Measurements from ENCODE around the gene TM6SF1. TPM values are rescaled to one million over a fixed set of nuclear protein-coding genes. Genes with fewer than 3 reads are reported as not detected.

TM6SF1 gene
- total and polyA plus RNA-seq, 4 donors = 0.65 to 2.1 (median 1.3) TPM

DNA sequence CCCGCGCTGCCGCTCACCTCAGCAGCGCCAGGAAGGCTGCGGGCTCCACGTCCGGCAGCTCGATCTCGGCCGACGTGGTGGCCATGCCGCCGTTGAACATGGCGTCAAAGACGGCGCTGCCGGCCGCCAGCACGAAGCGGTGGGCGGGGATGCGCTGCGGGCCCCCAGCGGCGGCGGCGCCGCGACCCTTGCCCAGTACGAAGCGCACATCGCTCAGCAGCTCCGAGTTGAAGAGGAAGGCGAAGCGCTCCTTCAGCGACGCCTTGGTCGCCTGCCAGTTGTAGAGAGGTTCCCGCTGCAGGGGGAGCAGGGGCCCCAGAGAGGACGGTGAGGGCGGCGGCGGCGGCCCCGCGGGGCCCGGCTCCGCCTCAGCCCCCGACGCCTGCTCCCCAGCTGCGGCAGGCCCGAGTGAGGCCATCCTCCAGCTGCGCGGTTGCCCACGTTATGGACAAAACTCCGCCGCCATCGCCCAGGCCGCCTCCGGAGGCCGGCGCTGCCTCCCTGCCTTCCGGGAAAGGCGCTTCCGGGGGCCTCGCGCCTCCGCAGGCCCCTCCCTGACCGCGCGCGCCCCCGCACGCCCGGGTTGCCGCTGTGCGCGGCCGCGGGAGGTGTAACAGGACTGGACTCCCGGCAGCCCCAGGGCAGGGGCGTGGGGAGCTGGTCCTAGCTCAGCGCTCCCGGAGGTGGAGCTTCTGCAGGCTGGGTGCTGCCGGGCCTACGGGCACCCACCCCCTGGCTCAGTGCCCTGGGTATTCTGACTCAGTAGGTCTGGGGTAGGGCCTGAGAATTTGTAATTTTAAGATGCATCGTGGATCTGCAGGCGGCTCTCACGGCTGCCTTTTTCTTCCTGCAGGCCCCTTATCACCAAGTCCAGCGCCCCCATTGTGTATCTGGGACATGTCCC lies 40.5 kb upstream of the TM6SF1 start, which contains the start of gene BTBD1:
BTBD1 (minus strand) TSS at position 519 of the 904 bp plus-strand sequence; CDS start at position 418, 101 bp downstream.
- Histone ChIP-seq H3K4me1 (ENCODE audit: control insufficient read depth in 4 of 4, insufficient read depth in 4 of 4, low read length in 3 of 4) (peaks cover 4 to 34% (median 19%) of the 10 kb centered on the region in 4 donors), H3K9ac (ENCODE audit: low read depth in 1 of 2, low read length in 2 of 2) (peak within 1 kb of the TSS; percentile 80 to 94), H3K36me3 (ENCODE audit: control insufficient read depth in 4 of 4, insufficient read depth in 3 of 4, low read depth in 1 of 4, low read length in 3 of 4) (no peaks in the 10 kb centered on the region), H3K9me3 (ENCODE audit: control insufficient read depth in 4 of 4, low read length in 3 of 4) (no peaks in the 10 kb centered on the region), H3K4me3 (ENCODE audit: low read depth in 1 of 3, low read length in 3 of 3) (peak within 1 kb of the TSS; percentile 94 to 100 (median 96)), H3K27ac (ENCODE audit: low read depth in 1 of 2, low read length in 2 of 2) (peak within 1 kb of the TSS; percentile 90 to 96), H3K27me3 (ENCODE audit: control insufficient read depth in 4 of 4, insufficient read depth in 4 of 4, low read length in 3 of 4) (no peaks in the 10 kb centered on the region)
- peak; percentile 89 for DNase-seq (ENCODE audit: low spot score)
- TF ChIP-seq JUND (IDR thresholded peaks at IDR 0.05) (peak; percentile 22 to 23), GABPA (IDR thresholded peaks at IDR 0.05 in 1 of 2, conservative IDR thresholded peaks at IDR 0.05 in 1 of 2) (peak in 1 of 2 donors; percentile 79), YY1 (IDR thresholded peaks at IDR 0.05) (peak; percentile 60), EGR1 (IDR thresholded peaks at IDR 0.05; ENCODE audit: low read depth in 2 of 2) (peak; percentile 79 to 97), RXRA (IDR thresholded peaks at IDR 0.05) (no peak), HNF4A (conservative IDR thresholded peaks at IDR 0.05) (peak; percentile 24 to 27), SP1 (IDR thresholded peaks at IDR 0.05) (peak; percentile 38)
- TF ChIP-seq, protein P1, sequence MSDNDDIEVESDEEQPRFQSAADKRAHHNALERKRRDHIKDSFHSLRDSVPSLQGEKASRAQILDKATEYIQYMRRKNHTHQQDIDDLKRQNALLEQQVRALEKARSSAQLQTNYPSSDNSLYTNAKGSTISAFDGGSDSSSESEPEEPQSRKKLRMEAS (IDR thresholded peaks at IDR 0.05) = no peak
- WGBS = 1% methylated on average over 90 of the region's 90 CpGs

DNA sequence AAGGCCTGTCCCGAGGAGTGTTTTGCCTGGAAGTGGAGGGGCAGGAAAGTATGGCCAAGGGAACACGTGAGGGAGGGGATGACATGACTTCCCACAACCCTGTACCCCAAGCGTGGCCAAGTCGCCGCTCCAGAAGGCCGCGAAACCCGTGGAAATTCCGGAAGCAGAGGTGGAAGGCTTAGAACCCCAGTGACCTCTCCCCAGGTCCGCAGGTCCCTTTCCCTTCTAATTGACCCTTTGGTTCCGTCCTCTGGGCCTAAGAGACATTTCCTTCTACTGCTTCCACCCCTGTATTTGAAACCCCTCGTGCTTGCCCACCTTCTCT lies 39.8 kb upstream of the TM6SF1 start:
- H3K4me3 ChIP-seq (ENCODE audit: low read depth in 1 of 3, low read length in 3 of 3) = peak overlapping the region in 2 of 3 donors; percentile 94 to 100
- no peak overlapping the region for H3K9ac ChIP-seq (ENCODE audit: low read depth in 1 of 2, low read length in 2 of 2)
- H3K4me1 ChIP-seq (ENCODE audit: control insufficient read depth in 4 of 4, insufficient read depth in 4 of 4, low read length in 3 of 4) = peaks cover 4 to 30% (median 19%) of the 10 kb centered on the region in 4 donors
- peak overlapping the region; percentile 46 to 96 for H3K27ac ChIP-seq (ENCODE audit: low read depth in 1 of 2, low read length in 2 of 2)
- H3K9me3 ChIP-seq (ENCODE audit: control insufficient read depth in 4 of 4, low read length in 3 of 4) = no peaks in the 10 kb centered on the region
- H3K36me3 ChIP-seq (ENCODE audit: control insufficient read depth in 4 of 4, insufficient read depth in 3 of 4, low read depth in 1 of 4, low read length in 3 of 4) = no peaks in the 10 kb centered on the region
- TF ChIP-seq FOXA2 (IDR thresholded peaks at IDR 0.05) (no peak), RAD21 (IDR thresholded peaks at IDR 0.05) (no peak), SP1 (IDR thresholded peaks at IDR 0.05) (no peak), FOXA1 (IDR thresholded peaks at IDR 0.05) (no peak)
- TF ChIP-seq, protein P2, sequence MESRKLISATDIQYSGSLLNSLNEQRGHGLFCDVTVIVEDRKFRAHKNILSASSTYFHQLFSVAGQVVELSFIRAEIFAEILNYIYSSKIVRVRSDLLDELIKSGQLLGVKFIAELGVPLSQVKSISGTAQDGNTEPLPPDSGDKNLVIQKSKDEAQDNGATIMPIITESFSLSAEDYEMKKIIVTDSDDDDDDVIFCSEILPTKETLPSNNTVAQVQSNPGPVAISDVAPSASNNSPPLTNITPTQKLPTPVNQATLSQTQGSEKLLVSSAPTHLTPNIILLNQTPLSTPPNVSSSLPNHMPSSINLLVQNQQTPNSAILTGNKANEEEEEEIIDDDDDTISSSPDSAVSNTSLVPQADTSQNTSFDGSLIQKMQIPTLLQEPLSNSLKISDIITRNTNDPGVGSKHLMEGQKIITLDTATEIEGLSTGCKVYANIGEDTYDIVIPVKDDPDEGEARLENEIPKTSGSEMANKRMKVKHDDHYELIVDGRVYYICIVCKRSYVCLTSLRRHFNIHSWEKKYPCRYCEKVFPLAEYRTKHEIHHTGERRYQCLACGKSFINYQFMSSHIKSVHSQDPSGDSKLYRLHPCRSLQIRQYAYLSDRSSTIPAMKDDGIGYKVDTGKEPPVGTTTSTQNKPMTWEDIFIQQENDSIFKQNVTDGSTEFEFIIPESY (IDR thresholded peaks at IDR 0.05) = no peak
- TF ChIP-seq, protein P3, sequence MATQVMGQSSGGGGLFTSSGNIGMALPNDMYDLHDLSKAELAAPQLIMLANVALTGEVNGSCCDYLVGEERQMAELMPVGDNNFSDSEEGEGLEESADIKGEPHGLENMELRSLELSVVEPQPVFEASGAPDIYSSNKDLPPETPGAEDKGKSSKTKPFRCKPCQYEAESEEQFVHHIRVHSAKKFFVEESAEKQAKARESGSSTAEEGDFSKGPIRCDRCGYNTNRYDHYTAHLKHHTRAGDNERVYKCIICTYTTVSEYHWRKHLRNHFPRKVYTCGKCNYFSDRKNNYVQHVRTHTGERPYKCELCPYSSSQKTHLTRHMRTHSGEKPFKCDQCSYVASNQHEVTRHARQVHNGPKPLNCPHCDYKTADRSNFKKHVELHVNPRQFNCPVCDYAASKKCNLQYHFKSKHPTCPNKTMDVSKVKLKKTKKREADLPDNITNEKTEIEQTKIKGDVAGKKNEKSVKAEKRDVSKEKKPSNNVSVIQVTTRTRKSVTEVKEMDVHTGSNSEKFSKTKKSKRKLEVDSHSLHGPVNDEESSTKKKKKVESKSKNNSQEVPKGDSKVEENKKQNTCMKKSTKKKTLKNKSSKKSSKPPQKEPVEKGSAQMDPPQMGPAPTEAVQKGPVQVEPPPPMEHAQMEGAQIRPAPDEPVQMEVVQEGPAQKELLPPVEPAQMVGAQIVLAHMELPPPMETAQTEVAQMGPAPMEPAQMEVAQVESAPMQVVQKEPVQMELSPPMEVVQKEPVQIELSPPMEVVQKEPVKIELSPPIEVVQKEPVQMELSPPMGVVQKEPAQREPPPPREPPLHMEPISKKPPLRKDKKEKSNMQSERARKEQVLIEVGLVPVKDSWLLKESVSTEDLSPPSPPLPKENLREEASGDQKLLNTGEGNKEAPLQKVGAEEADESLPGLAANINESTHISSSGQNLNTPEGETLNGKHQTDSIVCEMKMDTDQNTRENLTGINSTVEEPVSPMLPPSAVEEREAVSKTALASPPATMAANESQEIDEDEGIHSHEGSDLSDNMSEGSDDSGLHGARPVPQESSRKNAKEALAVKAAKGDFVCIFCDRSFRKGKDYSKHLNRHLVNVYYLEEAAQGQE (IDR thresholded peaks at IDR 0.05) = no peak
- no peaks in the 10 kb centered on the region for H3K27me3 ChIP-seq (ENCODE audit: control insufficient read depth in 4 of 4, insufficient read depth in 4 of 4, low read length in 3 of 4)
- WGBS = 63% methylated on average over 12 of the region's 12 CpGs
- DNase-seq (ENCODE audit: low spot score) = no peak
